ENCODE results near the gene MRPL36.

MRPL36 gene

DNA sequence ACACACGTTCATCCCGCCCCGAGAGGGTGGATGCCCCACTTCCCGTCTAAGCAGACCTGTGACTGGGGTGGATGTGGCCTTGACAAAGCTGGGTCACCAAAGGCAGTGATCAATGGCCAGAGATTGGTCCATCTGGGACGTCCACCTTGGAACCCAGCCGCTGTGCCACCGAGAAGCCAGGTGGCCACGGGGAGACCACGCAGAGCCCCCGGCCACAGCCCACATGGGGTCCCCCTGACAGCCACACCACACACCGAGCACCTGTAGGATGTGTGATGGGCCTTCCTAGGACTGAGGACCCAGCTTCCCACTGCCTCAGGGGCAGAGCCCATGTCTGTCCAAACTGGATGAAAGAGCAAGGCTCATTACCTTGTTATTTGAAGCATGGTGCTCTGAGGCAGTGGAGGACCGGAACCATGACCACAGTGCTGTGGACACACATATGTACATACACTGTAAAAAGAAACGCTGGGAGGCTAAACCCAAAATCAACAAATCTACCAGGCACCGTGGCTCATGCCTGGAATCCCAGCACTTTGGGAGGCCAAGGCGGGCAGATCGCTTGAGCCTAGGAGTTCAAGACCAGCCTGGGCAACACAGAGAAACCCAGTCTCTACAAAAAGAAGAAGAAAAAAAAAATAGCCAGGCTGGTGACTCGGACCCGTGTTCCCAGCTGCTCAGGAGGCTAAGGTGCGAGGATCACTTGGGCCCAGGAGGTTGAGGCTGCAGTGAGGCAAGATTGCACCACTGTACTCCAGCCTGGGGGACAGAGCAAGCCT lies 50.1 kb downstream of the MRPL36 start:
- DNase-seq (ENCODE audit: low spot score): no peak

DNA sequence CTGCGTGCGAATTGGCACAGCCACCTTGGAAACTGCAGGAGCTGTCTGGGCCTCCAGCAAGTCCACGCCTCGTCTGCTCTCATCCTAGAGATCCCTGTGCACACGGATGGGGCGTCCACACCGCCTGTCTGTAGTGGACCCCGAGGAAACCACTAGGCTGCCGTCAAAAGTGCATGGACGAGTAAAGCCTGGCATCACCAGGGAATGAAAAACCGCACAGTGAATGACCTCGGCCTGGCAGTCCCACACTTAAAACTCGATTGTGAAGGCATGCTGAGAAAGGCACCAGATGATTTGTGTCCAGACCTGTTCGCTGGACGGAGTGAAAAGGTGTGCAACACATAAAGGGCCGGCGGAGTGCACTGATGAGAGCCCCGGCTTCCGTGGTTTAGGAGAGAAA lies 50.8 kb downstream of the MRPL36 start:
- DNase-seq (ENCODE audit: low spot score): no peak
